ENCODE results near the gene WDFY4.

Gene WDFY4

DNA sequence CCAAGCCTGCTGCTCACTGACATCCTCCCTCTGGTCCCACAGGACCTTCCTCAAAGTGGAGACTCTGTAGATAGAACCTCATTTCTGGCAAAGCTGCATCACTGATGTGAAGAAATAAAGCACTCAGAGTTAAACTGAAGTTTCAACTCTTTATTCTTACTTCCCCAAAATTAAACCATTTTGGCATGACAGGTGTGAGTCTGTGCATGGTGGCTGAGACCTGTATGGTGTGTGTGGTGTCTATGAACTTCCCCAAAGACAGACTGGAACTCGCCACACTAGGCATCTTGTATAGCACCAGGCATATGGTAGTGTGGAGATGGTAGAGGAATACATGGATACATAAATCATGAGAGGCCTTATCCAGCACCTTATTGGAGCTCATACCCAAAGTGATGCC lies 6.6 kb upstream of the WDFY4 start:
- H3K4me3 ChIP-seq (ENCODE audit: control insufficient read depth, low read depth, low read length): no peak overlapping the region
- TF ChIP-seq, protein P1, sequence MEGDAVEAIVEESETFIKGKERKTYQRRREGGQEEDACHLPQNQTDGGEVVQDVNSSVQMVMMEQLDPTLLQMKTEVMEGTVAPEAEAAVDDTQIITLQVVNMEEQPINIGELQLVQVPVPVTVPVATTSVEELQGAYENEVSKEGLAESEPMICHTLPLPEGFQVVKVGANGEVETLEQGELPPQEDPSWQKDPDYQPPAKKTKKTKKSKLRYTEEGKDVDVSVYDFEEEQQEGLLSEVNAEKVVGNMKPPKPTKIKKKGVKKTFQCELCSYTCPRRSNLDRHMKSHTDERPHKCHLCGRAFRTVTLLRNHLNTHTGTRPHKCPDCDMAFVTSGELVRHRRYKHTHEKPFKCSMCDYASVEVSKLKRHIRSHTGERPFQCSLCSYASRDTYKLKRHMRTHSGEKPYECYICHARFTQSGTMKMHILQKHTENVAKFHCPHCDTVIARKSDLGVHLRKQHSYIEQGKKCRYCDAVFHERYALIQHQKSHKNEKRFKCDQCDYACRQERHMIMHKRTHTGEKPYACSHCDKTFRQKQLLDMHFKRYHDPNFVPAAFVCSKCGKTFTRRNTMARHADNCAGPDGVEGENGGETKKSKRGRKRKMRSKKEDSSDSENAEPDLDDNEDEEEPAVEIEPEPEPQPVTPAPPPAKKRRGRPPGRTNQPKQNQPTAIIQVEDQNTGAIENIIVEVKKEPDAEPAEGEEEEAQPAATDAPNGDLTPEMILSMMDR (conservative IDR thresholded peaks at IDR 0.05; ENCODE audit: control insufficient read depth, insufficient read depth, low read depth, low read length): no peak

DNA sequence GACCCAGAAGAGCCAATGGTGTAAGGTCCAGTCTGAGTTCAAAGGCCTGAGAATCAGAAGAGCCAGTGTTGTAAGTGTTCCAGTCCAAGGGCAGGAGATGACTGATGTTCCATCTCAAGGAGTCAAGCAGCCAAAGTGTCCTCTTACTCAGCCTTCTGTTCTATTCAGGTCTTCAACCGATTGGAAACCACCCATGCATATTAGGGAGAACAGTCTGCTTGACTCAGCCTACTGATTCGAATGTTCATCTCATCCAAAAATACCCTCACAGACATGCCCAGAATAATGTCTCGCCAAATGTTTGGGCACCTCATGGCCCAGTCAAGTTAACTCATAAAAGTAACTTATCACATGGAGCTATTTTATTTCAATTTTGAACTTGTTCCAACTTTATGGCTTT lies 2.9 kb upstream of the WDFY4 start:
- TF ChIP-seq, protein P1 (conservative IDR thresholded peaks at IDR 0.05; ENCODE audit: control insufficient read depth, insufficient read depth, low read depth, low read length): no peak
- no peak overlapping the region for H3K4me3 ChIP-seq (ENCODE audit: control insufficient read depth, low read depth, low read length)
- no peak for DNase-seq (ENCODE audit: low read depth)

More for the DNA sequence above, 6.6 kb upstream of the WDFY4 start:
- DNase-seq (ENCODE audit: low read depth): no peak

DNA sequence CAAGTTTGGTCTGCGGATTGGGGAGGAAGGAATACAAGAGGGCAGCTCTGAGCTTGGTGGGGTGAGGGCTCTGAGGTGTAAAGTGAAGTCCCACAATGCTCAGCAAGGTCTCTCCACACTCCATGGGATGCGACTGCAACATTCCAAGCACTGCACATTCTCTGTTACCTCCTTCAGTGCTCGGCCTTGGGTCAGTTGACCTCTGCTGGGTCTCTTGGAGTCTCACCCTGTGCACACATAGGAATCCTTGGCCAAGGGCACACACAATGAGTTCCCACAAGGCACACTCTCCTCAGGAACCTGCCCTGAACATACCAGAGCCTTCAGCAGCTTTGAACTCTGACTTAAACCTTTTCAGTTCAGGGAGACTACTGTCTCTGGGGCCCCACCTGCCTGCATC lies 2.4 kb upstream of the WDFY4 start:
- H3K4me3 ChIP-seq (ENCODE audit: control insufficient read depth, low read depth, low read length): no peak overlapping the region
- TF ChIP-seq, protein P1 (conservative IDR thresholded peaks at IDR 0.05; ENCODE audit: control insufficient read depth, insufficient read depth, low read depth, low read length): no peak
- DNase-seq (ENCODE audit: low read depth): no peak

DNA sequence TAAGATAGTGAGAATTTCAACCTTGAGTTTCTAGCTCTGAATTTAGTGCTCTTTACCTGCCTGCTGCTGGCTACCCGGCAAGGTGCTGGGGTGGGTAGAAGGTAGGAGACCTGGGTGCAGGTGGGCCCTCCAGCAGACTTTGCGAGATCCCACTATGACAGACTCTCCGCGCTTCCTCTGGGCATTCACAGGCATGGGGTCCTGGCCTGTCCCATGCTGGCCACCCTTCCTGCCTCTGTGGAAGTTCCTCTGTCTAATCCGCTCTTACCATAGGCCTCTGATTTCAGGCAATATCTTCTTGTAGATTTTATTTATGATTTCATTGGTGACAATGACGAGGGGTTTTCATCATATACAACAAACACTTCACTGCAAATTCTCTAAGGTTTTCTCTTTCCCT lies 1.2 kb upstream of the WDFY4 start:
- TF ChIP-seq, protein P1 (conservative IDR thresholded peaks at IDR 0.05; ENCODE audit: control insufficient read depth, insufficient read depth, low read depth, low read length): no peak
- no peak overlapping the region for H3K4me3 ChIP-seq (ENCODE audit: control insufficient read depth, low read depth, low read length)

DNA sequence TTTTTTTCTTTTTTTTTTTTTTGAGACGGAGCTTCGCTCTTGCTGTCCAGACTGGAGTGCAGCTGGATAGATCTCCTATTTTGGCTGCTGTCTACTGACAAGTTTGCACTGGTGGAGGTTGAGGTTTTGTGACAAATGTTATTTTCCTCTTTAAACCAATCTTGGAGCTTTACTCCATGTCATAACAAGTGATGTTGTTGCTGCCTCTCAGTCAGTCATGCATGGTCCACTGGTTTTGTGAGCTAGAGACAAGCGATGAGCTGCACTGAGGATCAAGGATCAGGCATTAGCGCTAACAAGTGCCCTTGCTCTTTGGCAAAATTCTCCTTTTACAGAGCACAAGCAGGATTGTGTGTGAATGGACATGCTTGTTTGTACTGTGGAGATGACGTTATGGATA lies 805 bp upstream of the WDFY4 start:
- TF ChIP-seq, protein P1 (conservative IDR thresholded peaks at IDR 0.05; ENCODE audit: control insufficient read depth, insufficient read depth, low read depth, low read length): no peak
- H3K4me3 ChIP-seq (ENCODE audit: control insufficient read depth, low read depth, low read length): no peak overlapping the region
- DNase-seq (ENCODE audit: low read depth): no peak

More for the DNA sequence above, 1.2 kb upstream of the WDFY4 start:
- no peak for DNase-seq (ENCODE audit: low read depth)

DNA sequence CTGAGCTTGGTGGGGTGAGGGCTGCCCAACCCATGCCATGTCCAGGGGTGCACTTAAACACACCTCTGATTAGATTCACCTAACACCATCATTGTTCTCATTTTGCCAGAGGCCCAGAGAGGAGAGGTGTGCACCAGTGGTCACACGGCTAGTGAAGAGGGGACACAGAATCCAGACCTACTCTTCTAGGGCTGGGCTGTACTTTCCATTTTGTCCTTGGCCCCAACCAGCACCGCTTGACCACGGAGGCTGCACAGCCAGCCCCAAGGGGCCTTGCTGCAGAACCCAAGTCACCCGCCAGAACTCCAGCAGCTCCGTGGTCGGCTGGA lies 246 bp upstream of the WDFY4 start:
- no peak for DNase-seq (ENCODE audit: low read depth)
- H3K4me3 ChIP-seq (ENCODE audit: control insufficient read depth, low read depth, low read length): no peak overlapping the region
- TF ChIP-seq, protein P1 (conservative IDR thresholded peaks at IDR 0.05; ENCODE audit: control insufficient read depth, insufficient read depth, low read depth, low read length): no peak

DNA sequence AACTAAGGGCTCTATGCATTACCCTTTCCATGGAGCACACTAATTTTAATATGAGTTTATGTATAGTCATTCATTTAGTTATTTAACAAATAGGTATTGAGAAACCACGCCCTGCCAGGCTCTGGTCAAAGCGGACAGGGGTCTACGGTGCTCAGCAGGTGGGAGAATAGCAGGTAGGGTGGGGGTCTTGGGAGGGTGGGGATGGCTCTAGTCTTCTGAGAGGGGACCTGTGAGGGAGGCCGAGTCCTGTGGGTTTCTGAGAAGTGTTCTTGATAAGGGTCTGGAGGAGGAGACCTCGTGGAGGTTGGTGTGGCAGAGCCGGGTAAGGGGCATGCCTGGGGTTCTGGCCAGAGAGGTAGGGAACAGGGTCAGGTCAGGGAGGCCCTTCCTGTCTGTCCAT lies 1.1 kb downstream of the WDFY4 start:
- TF ChIP-seq, protein P1 (conservative IDR thresholded peaks at IDR 0.05; ENCODE audit: control insufficient read depth, insufficient read depth, low read depth, low read length): no peak
- no peak for DNase-seq (ENCODE audit: low read depth)
- H3K4me3 ChIP-seq (ENCODE audit: control insufficient read depth, low read depth, low read length): no peak overlapping the region

All from fibroblast of mammary gland (primary cell).